ENCODE data around the gene PLCE1.

The PLCE1 gene

DNA sequence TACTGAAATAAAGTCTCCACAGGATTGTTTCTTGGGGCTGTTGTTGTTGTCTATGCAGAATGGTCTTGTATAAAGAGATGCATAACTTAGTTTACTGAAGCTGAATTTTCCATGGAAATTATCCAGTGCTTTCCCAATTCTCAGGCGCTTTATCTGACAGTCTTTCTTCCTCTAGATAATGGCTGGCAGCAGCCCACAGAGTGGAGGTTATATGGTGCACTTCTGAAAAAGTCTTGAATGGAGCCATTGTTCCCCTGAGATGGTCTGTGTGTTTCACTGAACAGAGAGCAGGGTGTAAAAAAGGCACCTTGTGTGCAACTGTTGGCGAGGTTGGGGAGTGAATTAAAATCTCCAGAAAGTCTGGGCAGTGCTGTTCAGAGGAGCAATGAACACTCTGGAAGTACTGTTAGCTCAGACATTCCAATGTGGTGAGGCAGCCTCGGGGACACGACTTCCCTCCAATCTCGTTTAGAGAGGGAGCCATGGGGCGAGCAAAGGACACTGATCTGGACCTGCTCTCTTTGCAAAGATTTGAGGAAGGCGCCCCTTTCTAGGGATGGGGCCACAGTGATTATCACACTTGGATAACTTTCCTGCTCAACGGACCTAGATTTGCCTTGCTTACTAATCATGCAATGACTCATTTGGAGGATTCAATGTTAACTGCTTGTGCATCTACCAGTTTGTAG lies 2.0 kb upstream of the PLCE1 start:
- no peak overlapping the region for H3K4me3 ChIP-seq
- no peak overlapping the region for H3K9ac ChIP-seq
- TF ChIP-seq Cebpa-rat (IDR thresholded peaks at IDR 0.05): no peak
- no peaks in the 10 kb centered on the region for H3K27me3 ChIP-seq
- H4K20me1 ChIP-seq: no peaks in the 10 kb centered on the region
- H3K36me3 ChIP-seq: no peaks in the 10 kb centered on the region
- peaks cover 13 to 23% (median 18%) of the 10 kb centered on the region in 11 experiments for H3K9me3 ChIP-seq (replicated peaks in 1 of 11)
- no peak overlapping the region for H3K27ac ChIP-seq
- no peaks in the 10 kb centered on the region for H3K4me1 ChIP-seq
- no peak overlapping the region for H3K4me2 ChIP-seq

DNA sequence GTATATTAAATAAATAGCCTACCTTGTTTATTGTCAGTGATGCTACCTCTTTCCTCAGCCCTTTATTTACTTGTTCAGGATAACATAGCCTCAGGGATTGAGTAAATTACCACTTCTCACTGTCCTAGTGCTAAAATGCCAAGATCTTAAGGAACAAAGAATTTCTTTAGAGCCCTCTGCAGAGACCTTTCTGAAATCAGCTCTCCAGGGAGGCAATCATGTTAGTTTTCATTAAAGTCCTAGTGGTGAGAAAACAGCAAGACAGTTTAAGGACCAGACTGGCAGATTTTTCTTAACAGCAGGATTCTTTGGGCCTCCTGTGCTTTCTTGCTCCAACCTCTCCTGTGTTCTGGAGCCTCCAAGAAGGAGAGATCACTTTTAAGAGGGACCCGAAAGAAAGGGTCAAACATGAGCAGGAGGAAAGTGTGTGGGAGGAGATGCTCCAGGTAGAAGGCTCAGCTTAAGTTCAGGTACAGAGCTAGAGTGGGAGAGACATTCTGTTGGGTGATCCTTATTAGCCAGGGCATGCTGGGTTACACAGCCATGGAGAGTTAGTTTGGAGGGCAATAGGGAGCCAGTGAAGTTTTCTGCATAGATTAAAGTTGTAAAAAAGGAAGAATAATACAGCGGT lies 1.2 kb upstream of the PLCE1 start:
- no peaks in the 10 kb centered on the region for H4K20me1 ChIP-seq
- no peaks in the 10 kb centered on the region for H3K4me1 ChIP-seq
- no peaks in the 10 kb centered on the region for H3K36me3 ChIP-seq
- no peaks in the 10 kb centered on the region for H3K27me3 ChIP-seq
- no peak overlapping the region for H3K4me3 ChIP-seq
- no peak for TF ChIP-seq Cebpa-rat (IDR thresholded peaks at IDR 0.05)
- peaks cover 13 to 23% (median 18%) of the 10 kb centered on the region in 11 experiments for H3K9me3 ChIP-seq (replicated peaks in 1 of 11)
- H3K4me2 ChIP-seq: no peak overlapping the region
- H3K27ac ChIP-seq: no peak overlapping the region
- H3K9ac ChIP-seq: no peak overlapping the region

- no peak overlapping the region for H3K4me2 ChIP-seq
- H4K20me1 ChIP-seq: no peaks in the 10 kb centered on the region
- H3K36me3 ChIP-seq: no peaks in the 10 kb centered on the region
- no peak overlapping the region for H3K9ac ChIP-seq
- H3K4me3 ChIP-seq: no peak overlapping the region
- H3K27me3 ChIP-seq: no peaks in the 10 kb centered on the region
- TF ChIP-seq Cebpa-rat (IDR thresholded peaks at IDR 0.05): no peak
- no peak overlapping the region for H3K27ac ChIP-seq
- no peaks in the 10 kb centered on the region for H3K4me1 ChIP-seq
- H3K9me3 ChIP-seq (replicated peaks in 1 of 11): peaks cover 13 to 23% (median 18%) of the 10 kb centered on the region in 11 experiments
Observed at GRCh38 chr10:93993414-93993781, 333 bp upstream of the PLCE1 start.

DNA sequence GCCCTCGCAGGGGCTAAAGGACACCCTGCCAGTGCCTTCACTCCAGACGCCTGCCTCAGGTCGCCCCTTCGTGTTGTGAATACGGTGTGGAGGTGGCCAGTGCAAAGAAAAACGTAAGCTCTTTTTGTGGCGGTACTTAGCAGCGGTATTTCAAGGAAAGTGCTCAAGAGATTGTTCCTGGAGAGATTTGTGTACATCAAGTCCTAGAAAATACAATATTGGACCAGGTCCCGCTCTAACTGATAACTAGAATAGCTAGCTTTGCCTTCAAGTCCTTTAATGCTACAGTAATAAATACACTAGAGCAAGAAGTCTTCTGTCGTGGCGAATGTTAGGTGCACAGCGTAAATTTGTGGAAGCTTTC lies 689 bp downstream of the PLCE1 start:
- H3K9ac ChIP-seq: no peak overlapping the region
- TF ChIP-seq Cebpa-rat (IDR thresholded peaks at IDR 0.05): no peak
- no peak overlapping the region for H3K4me2 ChIP-seq
- H3K36me3 ChIP-seq: no peaks in the 10 kb centered on the region
- H3K9me3 ChIP-seq (replicated peaks in 1 of 11): peaks cover 13 to 23% (median 18%) of the 10 kb centered on the region in 11 experiments
- no peaks in the 10 kb centered on the region for H3K4me1 ChIP-seq
- H3K4me3 ChIP-seq: no peak overlapping the region
- H4K20me1 ChIP-seq: no peaks in the 10 kb centered on the region
- H3K27me3 ChIP-seq: no peaks in the 10 kb centered on the region
- no peak overlapping the region for H3K27ac ChIP-seq

GRCh38 chr10:93995182-93995581 lies 1.5 kb downstream of the PLCE1 start:
- H4K20me1 ChIP-seq: no peaks in the 10 kb centered on the region
- H3K27me3 ChIP-seq: no peaks in the 10 kb centered on the region
- no peak overlapping the region for H3K4me2 ChIP-seq
- H3K27ac ChIP-seq: no peak overlapping the region
- no peaks in the 10 kb centered on the region for H3K36me3 ChIP-seq
- peaks cover 13 to 23% (median 18%) of the 10 kb centered on the region in 11 experiments for H3K9me3 ChIP-seq (replicated peaks in 1 of 11)
- TF ChIP-seq Cebpa-rat (IDR thresholded peaks at IDR 0.05): no peak
- no peaks in the 10 kb centered on the region for H3K4me1 ChIP-seq
- no peak overlapping the region for H3K4me3 ChIP-seq
- no peak overlapping the region for H3K9ac ChIP-seq

GRCh38 chr10:93995598-93996271 lies 2.0 kb downstream of the PLCE1 start:
- H3K9ac ChIP-seq: no peak overlapping the region

GRCh38 chr10:93996551-93996950 lies 2.8 kb downstream of the PLCE1 start:
- no peaks in the 10 kb centered on the region for H3K36me3 ChIP-seq
- peaks cover 13 to 23% (median 18%) of the 10 kb centered on the region in 11 experiments for H3K9me3 ChIP-seq (replicated peaks in 1 of 11)
- H4K20me1 ChIP-seq: no peaks in the 10 kb centered on the region
- H3K4me2 ChIP-seq: no peak overlapping the region
- no peaks in the 10 kb centered on the region for H3K4me1 ChIP-seq
- no peak overlapping the region for H3K9ac ChIP-seq
- H3K27me3 ChIP-seq: no peaks in the 10 kb centered on the region
- no peak for TF ChIP-seq Cebpa-rat (IDR thresholded peaks at IDR 0.05)
- H3K27ac ChIP-seq: no peak overlapping the region
- H3K4me3 ChIP-seq: no peak overlapping the region

More at GRCh38 chr10:93995598-93996271, 2.0 kb downstream of the PLCE1 start:
- Histone ChIP-seq H3K4me2 (no peak overlapping the region), H4K20me1 (no peaks in the 10 kb centered on the region), H3K4me3 (no peak overlapping the region), H3K4me1 (no peaks in the 10 kb centered on the region), H3K27ac (no peak overlapping the region), H3K27me3 (no peaks in the 10 kb centered on the region), H3K9me3 (replicated peaks in 1 of 11) (peaks cover 13 to 23% (median 18%) of the 10 kb centered on the region in 11 experiments), H3K36me3 (no peaks in the 10 kb centered on the region)
- no peak for TF ChIP-seq Cebpa-rat (IDR thresholded peaks at IDR 0.05)

- no peak overlapping the region for H3K27ac ChIP-seq
- H3K4me3 ChIP-seq: no peak overlapping the region
- peaks cover 13 to 23% (median 18%) of the 10 kb centered on the region in 11 experiments for H3K9me3 ChIP-seq (replicated peaks in 1 of 11)
- no peaks in the 10 kb centered on the region for H3K27me3 ChIP-seq
- no peaks in the 10 kb centered on the region for H4K20me1 ChIP-seq
- H3K36me3 ChIP-seq: no peaks in the 10 kb centered on the region
- no peak for TF ChIP-seq Cebpa-rat (IDR thresholded peaks at IDR 0.05)
- H3K4me2 ChIP-seq: no peak overlapping the region
- H3K4me1 ChIP-seq: no peaks in the 10 kb centered on the region
- no peak overlapping the region for H3K9ac ChIP-seq
Observed at GRCh38 chr10:93997546-93997945, 3.8 kb downstream of the PLCE1 start.

DNA sequence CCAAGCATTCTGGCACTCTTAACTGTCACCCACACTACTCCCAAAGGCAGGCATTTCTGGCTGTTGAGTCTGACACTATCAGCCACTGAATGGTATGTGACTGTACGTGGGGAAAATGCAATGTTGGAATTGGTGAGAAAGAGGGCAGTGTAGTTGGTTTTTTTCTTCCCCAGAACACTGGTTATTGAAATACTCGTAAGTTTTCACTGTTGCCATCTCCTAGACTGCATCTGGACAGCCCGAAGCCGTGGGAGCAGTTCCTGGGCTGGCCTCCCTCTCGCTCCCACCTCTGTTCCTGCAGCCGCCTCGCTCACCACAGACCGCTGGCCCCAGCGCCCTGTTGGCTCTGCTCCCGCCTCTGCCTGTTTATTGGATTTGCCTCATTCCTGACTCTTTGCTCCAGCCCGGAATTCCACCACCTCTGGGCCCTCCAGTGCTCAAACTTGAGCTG lies 5.7 kb downstream of the PLCE1 start:
- no peak overlapping the region for H3K4me3 ChIP-seq
- H3K9ac ChIP-seq: no peak overlapping the region
- no peaks in the 10 kb centered on the region for H3K36me3 ChIP-seq

More for the DNA sequence above, 5.7 kb downstream of the PLCE1 start:
- H3K27ac ChIP-seq: no peak overlapping the region
- no peaks in the 10 kb centered on the region for H3K4me1 ChIP-seq
- H3K27me3 ChIP-seq: no peaks in the 10 kb centered on the region
- TF ChIP-seq Cebpa-rat (IDR thresholded peaks at IDR 0.05): no peak
- peaks cover 0 to 7% (median 3%) of the 10 kb centered on the region in 11 experiments; a peak in 16 of 22 replicates for H3K9me3 ChIP-seq (replicated peaks in 1 of 11)
- no peaks in the 10 kb centered on the region for H4K20me1 ChIP-seq
- H3K4me2 ChIP-seq: no peak overlapping the region

All from BLaER1 treated with 17β-estradiol and CSF1 and Interleukin-3, amounts not matched to agents 10 nM and 100 nM (cell line).